Activated naive CD4-positive, alpha-beta T cell treated with anti-CD3 and anti-CD28 coated beads for 36 hours (primary cell): ENCODE data around the gene BEGAIN. TPM values are rescaled to one million over a fixed set of nuclear protein-coding genes. Genes with fewer than 3 reads are reported as not detected.
"Not testable (repeated sequence)": the region's sequence is repeated elsewhere in the genome, so short reads cannot be mapped to it uniquely, and the experiment has no call there.

Source experiments
- CTCF ChIA-PET: fragments of 350-600 bp; sonication (Branson Sonifier 250); formaldehyde crosslinking; loops from one replicate; lab custom pipeline; 2021; ENCODE audit warnings: antibody characterized with exemption; lab: Charles Lee
- DNase-seq: peaks from one replicate; pipeline ENCODE4 v3.0.0-alpha.2; 2020
- H3K27ac Mint-ChIP-seq: one replicate; pipeline ENCODE4 v1.8.0; 2021; ENCODE audit warnings: mild to moderate bottlenecking, mixed read lengths
- H3K27me3 Mint-ChIP-seq: one replicate; pipeline ENCODE4 v1.8.0; 2021; ENCODE audit warnings: low read depth, mixed read lengths
- H3K36me3 Mint-ChIP-seq: one replicate; pipeline ENCODE4 v1.8.0; 2021; ENCODE audit warnings: low read depth, mixed read lengths
- H3K4me1 Mint-ChIP-seq: one replicate; pipeline ENCODE4 v1.8.0; 2021; ENCODE audit warnings: low read depth, mixed read lengths
- H3K4me3 Mint-ChIP-seq: one replicate; pipeline ENCODE4 v1.8.0; 2021; ENCODE audit warnings: mild to moderate bottlenecking, moderate library complexity, mixed read lengths
- H3K9me3 Mint-ChIP-seq: one replicate; pipeline ENCODE4 v1.8.0; 2021; ENCODE audit warnings: mixed read lengths
- intact Hi-C: fragments of 100-400 bp; cut with micrococcal nuclease; formaldehyde crosslinking; loops from one replicate; pipeline ENCODE4 v1.15.1; 2023
- total RNA-seq, 2 experiments: library from RNA; stranded (reverse); gene quantifications; one replicate each; pipeline ENCODE4 v1.2.3, GENCODE V29; 2021

The BEGAIN gene
- total RNA-seq, 2 experiments from 2014 or later = 5.0 to 5.6 TPM

- no peak for DNase-seq
- no peaks in the 10 kb centered on the region for H3K27me3 Mint-ChIP-seq
- no peak overlapping the region for H3K27ac Mint-ChIP-seq
- CTCF ChIA-PET = no interaction called here
- H3K4me1 Mint-ChIP-seq = peaks cover 4% of the 10 kb centered on the region
- H3K36me3 Mint-ChIP-seq = no peaks in the 10 kb centered on the region
- H3K4me3 Mint-ChIP-seq = no peak overlapping the region
- intact Hi-C loops = no loop called here
- no peaks in the 10 kb centered on the region for H3K9me3 Mint-ChIP-seq
Observed at GRCh38 chr14:100529561-100530031, 57.6 kb downstream of the BEGAIN start.

GRCh38 chr14:100528962-100529560 lies 58.2 kb downstream of the BEGAIN start:
- Mint-ChIP-seq H3K27me3 (no peaks in the 10 kb centered on the region), H3K4me3 (no peak overlapping the region), H3K9me3 (no peaks in the 10 kb centered on the region), H3K27ac (no peak overlapping the region), H3K4me1 (peaks cover 2% of the 10 kb centered on the region), H3K36me3 (no peaks in the 10 kb centered on the region)
- CTCF ChIA-PET = no interaction called here
- intact Hi-C loops = no loop called here
- DNase-seq = peak; percentile 3

- H3K4me3 Mint-ChIP-seq = no peak overlapping the region
- H3K27ac Mint-ChIP-seq = no peak overlapping the region
- no peaks in the 10 kb centered on the region for H3K9me3 Mint-ChIP-seq
- H3K4me1 Mint-ChIP-seq = no peaks in the 10 kb centered on the region
- H3K36me3 Mint-ChIP-seq = no peaks in the 10 kb centered on the region
- DNase-seq = peak; percentile 4
- no peaks in the 10 kb centered on the region for H3K27me3 Mint-ChIP-seq
- CTCF ChIA-PET = interaction anchor here (0.6 to 3.3 kb wide), 2 partner anchors 119 to 809 kb away, joined by 3 to 32 read pairs; no protein-coding TSS in a partner anchor
- intact Hi-C loops = no loop called here
Observed at GRCh38 chr14:100526632-100527031, 60.6 kb downstream of the BEGAIN start.

GRCh38 chr14:100526057-100526456 lies 61.2 kb downstream of the BEGAIN start:
- Mint-ChIP-seq H3K4me1 (no peaks in the 10 kb centered on the region), H3K9me3 (no peaks in the 10 kb centered on the region), H3K4me3 (no peak overlapping the region), H3K27ac (no peak overlapping the region), H3K27me3 (no peaks in the 10 kb centered on the region), H3K36me3 (no peaks in the 10 kb centered on the region)
- CTCF ChIA-PET = interaction anchor here (0.6 to 3.3 kb wide), 2 partner anchors 120 to 810 kb away, joined by 3 to 32 read pairs; no protein-coding TSS in a partner anchor
- no peak for DNase-seq
- intact Hi-C loops = no loop called here

- H3K9me3 Mint-ChIP-seq = no peaks in the 10 kb centered on the region
- H3K4me3 Mint-ChIP-seq = no peak overlapping the region
- no peaks in the 10 kb centered on the region for H3K27me3 Mint-ChIP-seq
- no peak overlapping the region for H3K27ac Mint-ChIP-seq
- no peak for DNase-seq
- intact Hi-C loops = loop anchor here (1.0 kb wide), 1 partner anchor 120 kb away; no protein-coding TSS in a partner anchor
- no peaks in the 10 kb centered on the region for H3K36me3 Mint-ChIP-seq
- CTCF ChIA-PET = interaction anchor here (0.7 to 3.3 kb wide), 3 partner anchors 120 to 126 kb away, joined by 3 to 32 read pairs (median 5); no protein-coding TSS in a partner anchor
- no peaks in the 10 kb centered on the region for H3K4me1 Mint-ChIP-seq
Observed at GRCh38 chr14:100525615-100526014, 61.6 kb downstream of the BEGAIN start.

GRCh38 chr14:100524933-100525243 lies 62.3 kb downstream of the BEGAIN start:
- Mint-ChIP-seq H3K4me3 (no peak overlapping the region), H3K4me1 (no peaks in the 10 kb centered on the region), H3K9me3 (no peaks in the 10 kb centered on the region), H3K27me3 (no peaks in the 10 kb centered on the region), H3K36me3 (no peaks in the 10 kb centered on the region), H3K27ac (no peak overlapping the region)
- DNase-seq = peak; percentile 47
- CTCF ChIA-PET = interaction anchor here (0.7 to 3.3 kb wide), 4 partner anchors 121 to 140 kb away, joined by 3 to 32 read pairs (median 4); no protein-coding TSS in a partner anchor
- intact Hi-C loops = loop anchor here (1.0 kb wide), 1 partner anchor 120 kb away; no protein-coding TSS in a partner anchor

GRCh38 chr14:100524233-100524932 lies 62.8 kb downstream of the BEGAIN start:
- Mint-ChIP-seq H3K36me3 (no peaks in the 10 kb centered on the region), H3K27me3 (no peaks in the 10 kb centered on the region), H3K4me3 (no peak overlapping the region), H3K9me3 (no peaks in the 10 kb centered on the region), H3K4me1 (no peaks in the 10 kb centered on the region), H3K27ac (no peak overlapping the region)
- intact Hi-C loops = no loop called here
- CTCF ChIA-PET = interaction anchor here (1.0 to 3.3 kb wide), 3 partner anchors 122 to 139 kb away, joined by 3 to 32 read pairs (median 5); no protein-coding TSS in a partner anchor
- DNase-seq = peak; percentile 2

GRCh38 chr14:100523843-100524169 lies 63.4 kb downstream of the BEGAIN start:
- DNase-seq = no peak
- Mint-ChIP-seq H3K27me3 (no peaks in the 10 kb centered on the region), H3K27ac (no peak overlapping the region), H3K4me3 (no peak overlapping the region), H3K4me1 (no peaks in the 10 kb centered on the region), H3K36me3 (no peaks in the 10 kb centered on the region), H3K9me3 (no peaks in the 10 kb centered on the region)
- intact Hi-C loops = no loop called here
- CTCF ChIA-PET = interaction anchor here (3.3 kb wide), 1 partner anchor 122 kb away, joined by 32 read pairs; no protein-coding TSS in a partner anchor

GRCh38 chr14:100523131-100523842 lies 63.9 kb downstream of the BEGAIN start:
- H3K36me3 Mint-ChIP-seq = no peaks in the 10 kb centered on the region
- no peak overlapping the region for H3K4me3 Mint-ChIP-seq
- H3K27ac Mint-ChIP-seq = no peak overlapping the region
- H3K4me1 Mint-ChIP-seq = no peaks in the 10 kb centered on the region
- intact Hi-C loops = no loop called here
- CTCF ChIA-PET = interaction anchor here (3.3 kb wide), 1 partner anchor 123 kb away, joined by 32 read pairs; no protein-coding TSS in a partner anchor
- DNase-seq = peak; percentile 0
- no peaks in the 10 kb centered on the region for H3K9me3 Mint-ChIP-seq
- no peaks in the 10 kb centered on the region for H3K27me3 Mint-ChIP-seq

- CTCF ChIA-PET = interaction anchor here (1.1 kb wide), 1 partner anchor 123 kb away, joined by 3 read pairs; no protein-coding TSS in a partner anchor
- no peak for DNase-seq
- no peak overlapping the region for H3K27ac Mint-ChIP-seq
- H3K4me1 Mint-ChIP-seq = no peaks in the 10 kb centered on the region
- intact Hi-C loops = no loop called here
- H3K9me3 Mint-ChIP-seq = no peaks in the 10 kb centered on the region
- H3K4me3 Mint-ChIP-seq = no peak overlapping the region
- H3K36me3 Mint-ChIP-seq = no peaks in the 10 kb centered on the region
- H3K27me3 Mint-ChIP-seq = no peaks in the 10 kb centered on the region
Observed at GRCh38 chr14:100522616-100523099, 64.6 kb downstream of the BEGAIN start.

- H3K27ac Mint-ChIP-seq, H3K9me3 Mint-ChIP-seq, H3K27me3 Mint-ChIP-seq, DNase-seq, H3K4me1 Mint-ChIP-seq, CTCF ChIA-PET, H3K4me3 Mint-ChIP-seq, H3K36me3 Mint-ChIP-seq, intact Hi-C loops: not testable (repeated sequence)
Observed at GRCh38 chr14:100506053-100506452, 81.2 kb downstream of the BEGAIN start.
